ENCODE results near the gene SCARB2. TPM values are rescaled to one million over a fixed set of nuclear protein-coding genes. Genes with fewer than 3 reads are reported as not detected.

Gene SCARB2
- total and polyA plus RNA-seq, 12 donors = 76.6 to 199 (median 105) TPM

DNA sequence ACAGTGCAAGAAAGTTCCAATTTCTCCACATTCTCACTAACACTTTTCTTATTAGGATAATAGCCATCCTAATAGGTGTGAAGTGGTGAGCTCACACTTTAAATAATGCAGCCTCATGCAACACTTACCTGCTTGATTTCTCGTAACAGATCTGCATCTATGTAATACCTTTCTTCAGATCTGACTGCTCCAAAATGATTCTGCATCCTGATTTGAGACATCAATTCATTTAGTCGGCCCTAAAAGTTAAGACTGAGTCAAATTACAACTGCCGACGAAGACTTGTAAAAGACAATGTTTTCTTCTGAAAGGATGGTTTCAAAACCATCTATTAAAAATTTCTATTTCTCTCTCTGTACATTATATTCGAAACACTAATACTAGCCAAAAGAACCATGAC, 96.1 kb downstream of the SCARB2 start:
- Histone ChIP-seq H3K4me1 (no peaks in the 10 kb centered on the region), H3K27me3 (no peaks in the 10 kb centered on the region), H3K27ac (no peak overlapping the region), H3K36me3 (peaks cover 0 to 100% (median 40%) of the 10 kb centered on the region in 9 donors), H3K9me3 (peaks cover 0 to 8% (median 0%) of the 10 kb centered on the region in 11 donors), H3K4me3 (no peak overlapping the region)
- intact Hi-C loops (cut with DNase I) = no loop called here
- ATAC-seq (no peak), DNase-seq (no peak)
- TF ChIP-seq, protein P1, sequence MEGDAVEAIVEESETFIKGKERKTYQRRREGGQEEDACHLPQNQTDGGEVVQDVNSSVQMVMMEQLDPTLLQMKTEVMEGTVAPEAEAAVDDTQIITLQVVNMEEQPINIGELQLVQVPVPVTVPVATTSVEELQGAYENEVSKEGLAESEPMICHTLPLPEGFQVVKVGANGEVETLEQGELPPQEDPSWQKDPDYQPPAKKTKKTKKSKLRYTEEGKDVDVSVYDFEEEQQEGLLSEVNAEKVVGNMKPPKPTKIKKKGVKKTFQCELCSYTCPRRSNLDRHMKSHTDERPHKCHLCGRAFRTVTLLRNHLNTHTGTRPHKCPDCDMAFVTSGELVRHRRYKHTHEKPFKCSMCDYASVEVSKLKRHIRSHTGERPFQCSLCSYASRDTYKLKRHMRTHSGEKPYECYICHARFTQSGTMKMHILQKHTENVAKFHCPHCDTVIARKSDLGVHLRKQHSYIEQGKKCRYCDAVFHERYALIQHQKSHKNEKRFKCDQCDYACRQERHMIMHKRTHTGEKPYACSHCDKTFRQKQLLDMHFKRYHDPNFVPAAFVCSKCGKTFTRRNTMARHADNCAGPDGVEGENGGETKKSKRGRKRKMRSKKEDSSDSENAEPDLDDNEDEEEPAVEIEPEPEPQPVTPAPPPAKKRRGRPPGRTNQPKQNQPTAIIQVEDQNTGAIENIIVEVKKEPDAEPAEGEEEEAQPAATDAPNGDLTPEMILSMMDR (IDR thresholded peaks at IDR 0.05) = no peak
- 99% methylated on average over 5 of the region's 5 CpGs for WGBS, 2 donors

DNA sequence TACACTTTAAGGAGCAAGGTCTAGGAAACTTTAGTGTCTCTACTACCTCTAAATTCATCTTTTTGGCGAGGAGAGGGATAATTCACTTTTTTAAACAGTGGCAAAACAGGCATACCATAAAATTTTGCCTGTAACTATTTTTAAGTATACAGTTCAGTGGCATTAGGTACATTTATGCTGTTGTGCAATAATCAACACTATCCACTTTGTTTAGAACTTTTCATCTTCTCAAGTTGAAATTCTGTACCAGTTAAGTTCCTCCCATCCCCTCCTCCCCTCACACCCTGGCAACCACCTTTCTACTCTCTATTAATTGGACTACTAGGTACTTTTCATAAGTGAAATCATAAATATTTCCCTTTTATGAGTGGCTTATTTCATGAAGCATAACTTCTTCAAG, 96.8 kb downstream of the SCARB2 start:
- WGBS, 2 donors = 94 to 95% methylated on average over 1 of the region's 1 CpG
- Histone ChIP-seq H3K9me3 (peaks cover 0 to 2% (median 0%) of the 10 kb centered on the region in 11 donors), H3K27me3 (no peaks in the 10 kb centered on the region), H3K27ac (no peak overlapping the region), H3K36me3 (peaks cover 0 to 100% (median 33%) of the 10 kb centered on the region in 9 donors), H3K4me1 (no peaks in the 10 kb centered on the region), H3K4me3 (no peak overlapping the region)
- TF ChIP-seq, protein P1 (IDR thresholded peaks at IDR 0.05) = no peak
- no peak for ATAC-seq
- intact Hi-C loops (cut with DNase I) = no loop called here
- DNase-seq = no peak

Other genes with a start within 250 kb of the SCARB2 start
- gene SDAD1, start 222.9 kb downstream of the SCARB2 start, total RNA-seq = 10 to 100 TPM; 18.1 to 27.2 (median 24.3) TPM
- gene SDAD1, start 222.9 kb downstream of the SCARB2 start, polyA plus RNA-seq = 10 to 100 TPM in 1 of 2 donors, 1 to 10 TPM in 1; 7.4 to 11.9 TPM
- gene CXCL9, start 206.3 kb downstream of the SCARB2 start, total RNA-seq = 100 to 1,000 TPM in 1 of 10 donors, 1 to 10 TPM in 2, under 1 TPM in 7; 0.10 to 396 (median 0.60) TPM
- under 1 TPM; 0.37 to 0.48 TPM for gene CXCL9, start 206.3 kb downstream of the SCARB2 start, polyA plus RNA-seq
- gene CXCL10, start 190.3 kb downstream of the SCARB2 start, total RNA-seq = 100 to 1,000 TPM in 1 of 10 donors, 1 to 10 TPM in 3, under 1 TPM in 4, not detected in 2; 0.40 to 191 (median 1.0) TPM
- under 1 TPM; 0.14 to 0.22 TPM for gene CXCL10, start 190.3 kb downstream of the SCARB2 start, polyA plus RNA-seq
- gene CXCL11, start 177.8 kb downstream of the SCARB2 start, total RNA-seq = 10 to 100 TPM in 1 of 10 donors, under 1 TPM in 4, not detected in 5; 0.23 to 61.0 (median 0.40) TPM
- under 1 TPM in 1 of 2 donors, not detected in 1; 0.07 TPM for gene CXCL11, start 177.8 kb downstream of the SCARB2 start, polyA plus RNA-seq
- gene ART3, start 139.1 kb downstream of the SCARB2 start, total RNA-seq = 100 to 1,000 TPM in 3 of 10 donors, 10 to 100 TPM in 7; 38.4 to 250 (median 65.4) TPM
- 100 to 1,000 TPM in 1 of 2 donors, 10 to 100 TPM in 1; 67.3 to 108 TPM for gene ART3, start 139.1 kb downstream of the SCARB2 start, polyA plus RNA-seq
- gene NUP54, start 65.4 kb downstream of the SCARB2 start, total RNA-seq = 10 to 100 TPM; 16.1 to 22.6 (median 18.9) TPM
- gene NUP54, start 65.4 kb downstream of the SCARB2 start, polyA plus RNA-seq = 10 to 100 TPM in 1 of 2 donors, 1 to 10 TPM in 1; 9.6 to 25.8 TPM
- gene FAM47E, start 37.9 kb upstream of the SCARB2 start, total RNA-seq = 1 to 10 TPM; 2.1 to 6.3 (median 3.1) TPM
- gene FAM47E, start 37.9 kb upstream of the SCARB2 start, polyA plus RNA-seq = 1 to 10 TPM in 1 of 2 donors, under 1 TPM in 1; 0.68 to 4.7 TPM
- gene STBD1, start 92.9 kb upstream of the SCARB2 start, total RNA-seq = 10 to 100 TPM; 14.8 to 53.7 (median 22.6) TPM
- 10 to 100 TPM; 17.9 to 32.4 TPM for gene STBD1, start 92.9 kb upstream of the SCARB2 start, polyA plus RNA-seq
- 1 to 10 TPM in 1 of 10 donors, under 1 TPM in 9; 0.15 to 1.0 (median 0.39) TPM for gene CCDC158, start 207.3 kb upstream of the SCARB2 start, total RNA-seq
- under 1 TPM; 0.01 to 0.15 TPM for gene CCDC158, start 207.3 kb upstream of the SCARB2 start, polyA plus RNA-seq
- 10 to 100 TPM in 9 of 10 donors, 1 to 10 TPM in 1; 9.5 to 33.3 (median 19.6) TPM for gene SHROOM3, start 221.4 kb upstream of the SCARB2 start, total RNA-seq
- gene SHROOM3, start 221.4 kb upstream of the SCARB2 start, polyA plus RNA-seq = 1 to 10 TPM; 1.7 to 5.3 TPM